GM12878 (cell line): ENCODE data around the gene C10orf143. TPM values are rescaled to one million over a fixed set of nuclear protein-coding genes. Genes with fewer than 3 reads are reported as not detected.

Experiments used
- ATAC-seq: fragments of 200-7000 bp; cut with Tn5 transposase; 3 replicates; pipeline ENCODE4 v1.9.1; 2020; ENCODE audit warnings: mild to moderate bottlenecking, moderate library complexity
- BruUV-seq: library from RNA; stranded (reverse); fragments of 400-500 nt; replicated peaks from 2 replicates; lab custom pipeline; 2021; lab: Mats Ljungman, UMichigan
- CTCF ChIA-PET: fragments of 300-600 bp; sonication (Branson Sonifier 250); formaldehyde crosslinking; extraction: SDS; loops from one replicate; lab custom pipeline; 2021; ENCODE audit warnings: inconsistent platforms; lab: Yijun Ruan, JAX
- POLR2A ChIA-PET: fragments of 350-600 bp; formaldehyde crosslinking; extraction: SDS; loops from one replicate; lab custom pipeline; 2021; ENCODE audit warnings: inconsistent platforms; lab: Charles Lee
- RAD21 ChIA-PET: fragments of 300-600 bp; sonication (Branson Sonifier 250); formaldehyde crosslinking; loops from one replicate; lab custom pipeline; 2023; ENCODE audit warnings: antibody characterized with exemption; ENCODE audit not compliant: unreplicated experiment; lab: Charles Lee
- SMC1A ChIA-PET: fragments of 300-600 bp; sonication (Branson Sonifier 250); formaldehyde crosslinking; loops from one replicate; lab custom pipeline; 2023; ENCODE audit not compliant: unreplicated experiment, uncharacterized antibody; lab: Charles Lee
- DNase-seq: peaks from one replicate; pipeline ENCODE4 v3.0.0-alpha.2; 2011; ENCODE audit warnings: low read depth, low spot score
- FAIRE-seq: peaks from 3 replicates; lab custom pipeline; 2011; peaks lifted over from hg19 to GRCh38; lab: Jason Lieb, UNC
- H2AFZ ChIP-seq: 2 replicates; pipeline ENCODE4 v1.6.0; 2011; ENCODE audit warnings: low read depth, low read length, control low read depth; ENCODE audit not compliant: control insufficient read depth
- H3K27ac ChIP-seq: 2 replicates; pipeline ENCODE4 v1.5.1; 2011; ENCODE audit warnings: control low read depth; ENCODE audit not compliant: control insufficient read depth, insufficient read depth
- H3K27me3 ChIP-seq, 2 experiments: replicated peaks in 1 of 2; 2 replicates each; pipeline versions ENCODE4 v1.6.0 to v1.6.1; 2011; ENCODE audit warnings: low read length in 1 of 2; ENCODE audit not compliant: control insufficient read depth in 2 of 2, insufficient read depth in 2 of 2
- H3K36me3 ChIP-seq, 2 experiments: 2 replicates each; pipeline ENCODE4 v1.5.1; 2011; ENCODE audit warnings: low read length in 1 of 2; ENCODE audit not compliant: control insufficient read depth in 2 of 2, insufficient read depth in 2 of 2
- H3K4me1 ChIP-seq: 2 replicates; pipeline ENCODE4 v1.6.1; 2011; ENCODE audit warnings: mild to moderate bottlenecking, low read length, moderate library complexity, mixed read lengths; ENCODE audit not compliant: control insufficient read depth, insufficient read depth
- H3K4me2 ChIP-seq: 2 replicates; pipeline ENCODE4 v1.6.0; 2011; ENCODE audit warnings: control low read depth; ENCODE audit not compliant: control insufficient read depth, insufficient read depth
- H3K4me3 ChIP-seq: fragments of 200-600 bp; sonication (generic); 2 replicates; pipeline ENCODE4 v1.5.1; 2016
- H3K79me2 ChIP-seq: 2 replicates; pipeline ENCODE4 v1.6.0; 2011; ENCODE audit warnings: low read length; ENCODE audit not compliant: control insufficient read depth, insufficient read depth
- H3K9ac ChIP-seq: 2 replicates; pipeline ENCODE4 v1.8.0; 2011; ENCODE audit warnings: low read length, control low read depth, mixed read lengths; ENCODE audit not compliant: control insufficient read depth, insufficient read depth
- H3K9me3 ChIP-seq: replicated peaks from 3 replicates; pipeline ENCODE4 v1.5.1; 2011; ENCODE audit warnings: mild to moderate bottlenecking, low read length; ENCODE audit not compliant: control insufficient read depth, insufficient read depth
- H4K20me1 ChIP-seq: 2 replicates; pipeline ENCODE4 v1.6.0; 2011; ENCODE audit not compliant: control insufficient read depth, insufficient read depth
- CBX5 ChIP-seq: sonication (generic); IDR thresholded peaks from 2 replicates; pipeline ENCODE4 v1.6.1; 2016; ENCODE audit warnings: low read depth, moderate library complexity, mild to moderate bottlenecking, inconsistent platforms
- CREM ChIP-seq: IDR thresholded peaks from 2 replicates; pipeline ENCODE4 v1.6.1; 2014; ENCODE audit warnings: antibody characterized with exemption, low read depth
- FOXK2 ChIP-seq: fragments of 450-650 bp; IDR thresholded peaks from 2 replicates; pipeline ENCODE4 v1.6.1; 2017; ENCODE audit warnings: mild to moderate bottlenecking, moderate library complexity
- GATAD2B ChIP-seq: fragments of 450-650 bp; conservative IDR thresholded peaks from 2 replicates; pipeline ENCODE4 v1.6.1; 2017; ENCODE audit warnings: low read depth, mild to moderate bottlenecking, moderate library complexity
- IRF4 ChIP-seq: IDR thresholded peaks from 2 replicates; pipeline ENCODE4 v1.6.1; 2011; ENCODE audit warnings: low read depth, low read length
- JUNB ChIP-seq: IDR thresholded peaks from 2 replicates; pipeline ENCODE4 v1.6.1; 2016; ENCODE audit warnings: antibody characterized with exemption, mild to moderate bottlenecking
- MTA3 ChIP-seq: IDR thresholded peaks from 2 replicates; pipeline ENCODE4 v1.6.1; 2012; ENCODE audit warnings: low read length, inconsistent platforms, borderline replicate concordance
- NBN ChIP-seq: fragments of 450-650 bp; IDR thresholded peaks from 2 replicates; pipeline ENCODE4 v1.6.1; 2016
- RBBP5 ChIP-seq: fragments of 200-600 bp; sonication (generic); conservative IDR thresholded peaks from 2 replicates; pipeline ENCODE4 v1.6.1; 2016
- RELA ChIP-seq: fragments of 450-650 bp; IDR thresholded peaks from 2 replicates; pipeline ENCODE4 v1.8.0; 2014; ENCODE audit warnings: borderline replicate concordance; ENCODE audit not compliant: partially characterized antibody
- RUNX3 ChIP-seq: IDR thresholded peaks from 2 replicates; pipeline ENCODE4 v1.6.1; 2012; ENCODE audit warnings: low read length, inconsistent platforms
- SMAD5 ChIP-seq: IDR thresholded peaks from 2 replicates; pipeline ENCODE4 v1.6.1; 2016; ENCODE audit warnings: antibody characterized with exemption, low read depth
- STAT3 ChIP-seq: IDR thresholded peaks from 2 replicates; pipeline ENCODE4 v1.6.1; 2011; ENCODE audit warnings: low read depth, low read length, improper control_type of control experiment
- TCF12 ChIP-seq: IDR thresholded peaks from 2 replicates; pipeline ENCODE4 v1.6.1; 2011; ENCODE audit warnings: low read depth, mild to moderate bottlenecking, low read length
- WRNIP1 ChIP-seq: IDR thresholded peaks from 2 replicates; pipeline ENCODE4 v1.6.1; 2011; ENCODE audit warnings: low read depth, low read length, improper control_type of control experiment, borderline replicate concordance
- ZNF384 ChIP-seq: IDR thresholded peaks from 2 replicates; pipeline ENCODE4 v1.6.1; 2012; ENCODE audit warnings: low read depth, mild to moderate bottlenecking, low read length, improper control_type of control experiment, borderline replicate concordance
- WGBS: methylation state at CpG from one replicate; pipeline ENCODE4 v1.1.6; 2016; ENCODE audit warnings: low lambda C conversion rate; ENCODE audit not compliant: insufficient replicate concordance, insufficient coverage; ENCODE audit errors: missing lambda C conversion rate; 5-methylcytosine and 5-hydroxymethylcytosine counted together
- in situ Hi-C: fragments of 300-500 bp; cut with MboI; formaldehyde crosslinking; loops from 9 replicates; pipeline ENCODE4 v1.14.3; 2018; ENCODE audit warnings: mixed read lengths
- intact Hi-C: fragments of 100-400 bp; cut with micrococcal nuclease; formaldehyde crosslinking; loops from one replicate; pipeline ENCODE4 v1.14.2; 2022; ENCODE audit not compliant: unreplicated experiment
- polyA plus RNA-seq, 11 experiments: library from polyadenylated mRNA; depleted of rRNA in 4 of 11; unstranded in 6 of 11; stranded (reverse) in 5 of 11; fragments of >200 nt; fragmentation: Nextera tagmentation in 4 of 11; fragmentation: Illumina TruSeq in 1 of 11; extraction: Ambion mirVana in 4 of 11; extraction: Trizol in 1 of 11; gene quantifications; 1 replicate in 1 of 11; 2 replicates in 10 of 11; pipeline versions ENCODE4 v1.2.1 to v1.2.3, GENCODE V29; 2011 to 2016; ENCODE audit warnings: inconsistent platforms in 2 of 11, missing spikeins in 2 of 11, low read depth in 1 of 11
- total RNA-seq, 4 experiments: library from RNA; depleted of rRNA in 3 of 4; stranded (reverse); fragments of >200 nt in 3 of 4; fragmentation: Illumina TruSeq in 1 of 4; extraction: Trizol in 1 of 4; gene quantifications; 2 replicates each; pipeline versions ENCODE4 v1.2.1 to v1.2.3, GENCODE V29; 2013 to 2021
- TF ChIP-seq, protein P1 (sequence below): fragments of 450-650 bp; IDR thresholded peaks from 2 replicates; pipeline ENCODE4 v1.6.1; 2016; ENCODE audit warnings: mild to moderate bottlenecking
- TF ChIP-seq, protein P2 (sequence below): IDR thresholded peaks from 2 replicates; pipeline ENCODE4 v1.6.1; 2012; ENCODE audit warnings: improper control_type of control experiment, low read depth, low read length; ENCODE audit not compliant: insufficient replicate concordance

The C10orf143 gene
- total and polyA plus RNA-seq, 10 of the 15 experiments (the other 5 are each of a cell fraction or from before 2014, with no cell fraction given) = 0.64 to 7.9 (median 2.6) TPM

DNA sequence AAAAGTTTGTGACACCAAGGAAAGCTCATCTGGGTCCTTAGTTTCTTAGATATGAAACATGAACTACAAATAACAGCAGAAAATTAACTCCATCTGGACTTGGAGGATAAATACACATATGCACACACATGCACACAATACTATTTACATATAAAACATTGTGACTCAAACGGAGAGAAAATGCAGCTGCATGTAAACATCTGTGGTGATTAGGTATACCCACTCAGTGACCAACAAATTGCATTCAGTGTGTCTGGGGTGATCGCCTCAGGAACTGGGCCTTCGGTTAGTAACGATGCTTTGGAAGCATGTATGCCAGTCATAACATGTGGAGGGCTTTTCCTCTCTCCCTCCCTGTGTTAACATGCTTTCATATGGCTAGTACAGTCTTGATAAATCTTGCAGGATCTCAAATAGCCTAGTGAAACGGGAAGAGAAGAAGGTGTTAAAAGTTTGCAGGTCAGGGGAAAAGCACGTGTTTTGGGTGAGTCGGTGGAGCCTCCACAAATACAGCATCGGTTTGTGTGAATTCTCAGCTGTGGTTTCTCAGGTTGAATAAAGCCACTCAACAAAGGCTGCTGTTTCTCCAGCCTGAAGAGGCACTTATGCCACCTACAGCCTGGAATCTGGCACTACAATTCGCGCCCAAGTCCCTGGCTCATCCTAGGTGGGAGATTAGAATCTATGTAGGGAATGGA is 16.9 kb upstream of the C10orf143 start:
- BruUV-seq = no TSS peak
- 6% methylated on average over 10 of the region's 10 CpGs for WGBS
- peak; percentile 44 for DNase-seq
- Histone ChIP-seq H3K4me1 (no peaks in the 10 kb centered on the region), H3K9ac (no peak overlapping the region), H3K27ac (no peak overlapping the region), H4K20me1 (no peaks in the 10 kb centered on the region), H3K36me3 (no peaks in the 10 kb centered on the region), H3K4me3 (no peak overlapping the region), H2AFZ (no peak overlapping the region), H3K79me2 (no peaks in the 10 kb centered on the region), H3K9me3 (no peaks in the 10 kb centered on the region), H3K4me2 (no peak overlapping the region), H3K27me3 (no peaks in the 10 kb centered on the region)
- POLR2A ChIA-PET = interaction anchor here (3.1 kb wide), 1 partner anchor 17 kb away, joined by 14 read pairs; the partner anchor contains the start of gene C10orf143
- ATAC-seq = peak; percentile 98
- CTCF ChIA-PET = interaction anchor here (1.0 to 3.8 kb wide), 15 partner anchors 11 to 1496 kb away, joined by 3 to 38 read pairs (median 4); partner anchors contain the start of gene C10orf143
- FAIRE-seq = peak; percentile 78
- intact Hi-C loops = loop anchor here (1.0 to 5.0 kb wide), 4 partner anchors 240 to 1915 kb away; no protein-coding TSS in a partner anchor
- in situ Hi-C loops = no loop called here
- SMC1A ChIA-PET = interaction anchor here (0.6 to 3.9 kb wide), 9 partner anchors 9 to 1496 kb away, joined by 3 to 19 read pairs (median 4); partner anchors contain the start of genes C10orf143 and GLRX3
- RAD21 ChIA-PET = interaction anchor here (0.8 to 1.4 kb wide), 7 partner anchors 9 to 238 kb away, joined by 3 to 7 read pairs (median 3); partner anchors contain the start of genes C10orf143 and GLRX3
- TF ChIP-seq GATAD2B (0 out of 2 replicates have a peak, but pooled peaks have one; percentile 30), RELA (no peak), FOXK2 (no peak), MTA3 (no peak), IRF4 (peak; percentile 43; the same call in 1 of the 2 replicates), JUNB (0 out of 2 replicates have a peak, but pooled peaks have one; percentile 4), CREM (no peak), STAT3 (no peak), NBN (0 out of 2 replicates have a peak, but pooled peaks have one; percentile 39), WRNIP1 (0 out of 2 replicates have a peak, but pooled peaks have one; percentile 84), ZNF384 (no peak), RBBP5 (no peak), CBX5 (no peak), SMAD5 (no peak), TCF12 (no peak), RUNX3 (peak; percentile 82)
- TF ChIP-seq, protein P1, sequence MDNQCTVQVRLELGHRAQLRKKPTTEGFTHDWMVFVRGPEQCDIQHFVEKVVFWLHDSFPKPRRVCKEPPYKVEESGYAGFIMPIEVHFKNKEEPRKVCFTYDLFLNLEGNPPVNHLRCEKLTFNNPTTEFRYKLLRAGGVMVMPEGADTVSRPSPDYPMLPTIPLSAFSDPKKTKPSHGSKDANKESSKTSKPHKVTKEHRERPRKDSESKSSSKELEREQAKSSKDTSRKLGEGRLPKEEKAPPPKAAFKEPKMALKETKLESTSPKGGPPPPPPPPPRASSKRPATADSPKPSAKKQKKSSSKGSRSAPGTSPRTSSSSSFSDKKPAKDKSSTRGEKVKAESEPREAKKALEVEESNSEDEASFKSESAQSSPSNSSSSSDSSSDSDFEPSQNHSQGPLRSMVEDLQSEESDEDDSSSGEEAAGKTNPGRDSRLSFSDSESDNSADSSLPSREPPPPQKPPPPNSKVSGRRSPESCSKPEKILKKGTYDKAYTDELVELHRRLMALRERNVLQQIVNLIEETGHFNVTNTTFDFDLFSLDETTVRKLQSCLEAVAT = peak; percentile 64; the same call in 1 of the 2 replicates
- TF ChIP-seq, protein P2, sequence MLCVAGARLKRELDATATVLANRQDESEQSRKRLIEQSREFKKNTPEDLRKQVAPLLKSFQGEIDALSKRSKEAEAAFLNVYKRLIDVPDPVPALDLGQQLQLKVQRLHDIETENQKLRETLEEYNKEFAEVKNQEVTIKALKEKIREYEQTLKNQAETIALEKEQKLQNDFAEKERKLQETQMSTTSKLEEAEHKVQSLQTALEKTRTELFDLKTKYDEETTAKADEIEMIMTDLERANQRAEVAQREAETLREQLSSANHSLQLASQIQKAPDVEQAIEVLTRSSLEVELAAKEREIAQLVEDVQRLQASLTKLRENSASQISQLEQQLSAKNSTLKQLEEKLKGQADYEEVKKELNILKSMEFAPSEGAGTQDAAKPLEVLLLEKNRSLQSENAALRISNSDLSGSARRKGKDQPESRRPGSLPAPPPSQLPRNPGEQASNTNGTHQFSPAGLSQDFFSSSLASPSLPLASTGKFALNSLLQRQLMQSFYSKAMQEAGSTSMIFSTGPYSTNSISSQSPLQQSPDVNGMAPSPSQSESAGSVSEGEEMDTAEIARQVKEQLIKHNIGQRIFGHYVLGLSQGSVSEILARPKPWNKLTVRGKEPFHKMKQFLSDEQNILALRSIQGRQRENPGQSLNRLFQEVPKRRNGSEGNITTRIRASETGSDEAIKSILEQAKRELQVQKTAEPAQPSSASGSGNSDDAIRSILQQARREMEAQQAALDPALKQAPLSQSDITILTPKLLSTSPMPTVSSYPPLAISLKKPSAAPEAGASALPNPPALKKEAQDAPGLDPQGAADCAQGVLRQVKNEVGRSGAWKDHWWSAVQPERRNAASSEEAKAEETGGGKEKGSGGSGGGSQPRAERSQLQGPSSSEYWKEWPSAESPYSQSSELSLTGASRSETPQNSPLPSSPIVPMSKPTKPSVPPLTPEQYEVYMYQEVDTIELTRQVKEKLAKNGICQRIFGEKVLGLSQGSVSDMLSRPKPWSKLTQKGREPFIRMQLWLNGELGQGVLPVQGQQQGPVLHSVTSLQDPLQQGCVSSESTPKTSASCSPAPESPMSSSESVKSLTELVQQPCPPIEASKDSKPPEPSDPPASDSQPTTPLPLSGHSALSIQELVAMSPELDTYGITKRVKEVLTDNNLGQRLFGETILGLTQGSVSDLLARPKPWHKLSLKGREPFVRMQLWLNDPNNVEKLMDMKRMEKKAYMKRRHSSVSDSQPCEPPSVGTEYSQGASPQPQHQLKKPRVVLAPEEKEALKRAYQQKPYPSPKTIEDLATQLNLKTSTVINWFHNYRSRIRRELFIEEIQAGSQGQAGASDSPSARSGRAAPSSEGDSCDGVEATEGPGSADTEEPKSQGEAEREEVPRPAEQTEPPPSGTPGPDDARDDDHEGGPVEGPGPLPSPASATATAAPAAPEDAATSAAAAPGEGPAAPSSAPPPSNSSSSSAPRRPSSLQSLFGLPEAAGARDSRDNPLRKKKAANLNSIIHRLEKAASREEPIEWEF = no peak
